GM12875 (cell line): ENCODE measurements around the gene BRMS1.

ENCODE experiments used
- H3K4me3 ChIP-seq: one replicate; pipeline ENCODE4 v1.5.1; 2011; ENCODE audit warnings: low read depth, low read length, control low read depth
- TF ChIP-seq, protein P1 (sequence below): IDR thresholded peaks from 2 replicates; pipeline ENCODE4 v1.5.1; 2011; ENCODE audit warnings: low read depth, mild to moderate bottlenecking, control low read depth, inconsistent platforms, low read length, moderate library complexity, borderline replicate concordance; ENCODE audit not compliant: insufficient read depth

Gene BRMS1

DNA sequence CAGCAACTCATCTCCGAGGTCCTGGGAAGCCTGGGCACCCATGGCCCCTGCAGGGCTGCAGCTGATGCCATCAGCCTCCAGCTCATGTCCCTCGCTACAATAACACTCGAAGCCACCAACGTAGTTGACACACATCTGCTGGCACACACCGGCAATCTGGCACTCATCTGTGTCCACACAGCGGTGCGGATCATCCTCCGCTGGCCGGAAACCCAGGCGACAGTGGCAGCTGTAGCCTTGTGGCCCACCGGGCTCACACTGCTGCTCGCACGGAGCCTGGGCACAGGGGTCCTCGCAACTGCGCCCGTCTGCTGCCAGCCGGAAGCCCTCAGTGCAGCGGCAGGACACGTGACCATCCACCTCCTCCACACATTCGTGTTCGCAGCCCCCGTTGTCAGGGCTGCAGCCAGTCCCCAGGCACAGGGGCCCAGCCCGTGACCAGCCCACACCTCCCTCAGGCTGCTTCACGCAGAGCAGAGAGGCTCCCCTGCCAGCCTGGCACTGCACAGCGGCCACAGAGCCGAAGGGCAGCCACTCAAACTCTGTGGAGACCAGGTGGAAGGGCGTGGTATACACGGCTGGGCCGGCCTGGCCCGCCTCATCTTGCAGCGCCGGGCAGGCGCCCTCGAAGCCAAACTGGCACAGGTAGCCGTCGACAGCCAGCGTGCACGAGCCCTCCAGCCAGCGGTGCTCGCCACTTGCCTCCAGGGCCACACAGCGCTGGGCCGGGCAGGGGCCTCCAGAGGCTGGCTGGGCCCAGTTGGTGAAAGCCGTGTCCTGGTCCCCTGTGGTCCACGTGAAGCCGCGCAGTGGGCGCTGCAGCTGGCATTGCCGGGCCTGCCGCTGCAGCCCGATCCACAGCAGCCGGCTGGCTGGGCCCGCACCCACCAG, 28.7 kb downstream of the BRMS1 start:
- no peak overlapping the region for H3K4me3 ChIP-seq
- TF ChIP-seq, protein P1, sequence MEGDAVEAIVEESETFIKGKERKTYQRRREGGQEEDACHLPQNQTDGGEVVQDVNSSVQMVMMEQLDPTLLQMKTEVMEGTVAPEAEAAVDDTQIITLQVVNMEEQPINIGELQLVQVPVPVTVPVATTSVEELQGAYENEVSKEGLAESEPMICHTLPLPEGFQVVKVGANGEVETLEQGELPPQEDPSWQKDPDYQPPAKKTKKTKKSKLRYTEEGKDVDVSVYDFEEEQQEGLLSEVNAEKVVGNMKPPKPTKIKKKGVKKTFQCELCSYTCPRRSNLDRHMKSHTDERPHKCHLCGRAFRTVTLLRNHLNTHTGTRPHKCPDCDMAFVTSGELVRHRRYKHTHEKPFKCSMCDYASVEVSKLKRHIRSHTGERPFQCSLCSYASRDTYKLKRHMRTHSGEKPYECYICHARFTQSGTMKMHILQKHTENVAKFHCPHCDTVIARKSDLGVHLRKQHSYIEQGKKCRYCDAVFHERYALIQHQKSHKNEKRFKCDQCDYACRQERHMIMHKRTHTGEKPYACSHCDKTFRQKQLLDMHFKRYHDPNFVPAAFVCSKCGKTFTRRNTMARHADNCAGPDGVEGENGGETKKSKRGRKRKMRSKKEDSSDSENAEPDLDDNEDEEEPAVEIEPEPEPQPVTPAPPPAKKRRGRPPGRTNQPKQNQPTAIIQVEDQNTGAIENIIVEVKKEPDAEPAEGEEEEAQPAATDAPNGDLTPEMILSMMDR, result no peak

DNA sequence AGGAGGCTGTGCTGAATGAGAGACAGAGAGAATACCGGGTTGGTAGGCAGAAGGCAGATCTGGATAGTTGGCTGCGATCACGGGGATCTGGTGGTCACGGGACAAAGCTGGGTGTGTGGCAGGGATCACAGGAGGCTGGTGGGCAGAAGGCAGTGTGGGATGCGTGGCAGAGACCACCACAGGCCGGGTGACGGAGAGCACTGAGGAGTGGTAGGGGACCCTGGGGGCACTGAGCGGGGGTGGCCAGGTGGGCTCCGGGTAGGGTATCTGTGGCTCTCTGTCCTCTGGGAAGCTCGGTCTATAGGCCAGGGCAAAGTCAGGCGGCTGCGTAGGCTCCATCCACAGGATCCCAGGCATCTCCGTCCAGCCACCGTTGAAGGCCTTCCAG, 29.4 kb downstream of the BRMS1 start:
- TF ChIP-seq, protein P1, result no peak
- H3K4me3 ChIP-seq, result no peak overlapping the region

DNA sequence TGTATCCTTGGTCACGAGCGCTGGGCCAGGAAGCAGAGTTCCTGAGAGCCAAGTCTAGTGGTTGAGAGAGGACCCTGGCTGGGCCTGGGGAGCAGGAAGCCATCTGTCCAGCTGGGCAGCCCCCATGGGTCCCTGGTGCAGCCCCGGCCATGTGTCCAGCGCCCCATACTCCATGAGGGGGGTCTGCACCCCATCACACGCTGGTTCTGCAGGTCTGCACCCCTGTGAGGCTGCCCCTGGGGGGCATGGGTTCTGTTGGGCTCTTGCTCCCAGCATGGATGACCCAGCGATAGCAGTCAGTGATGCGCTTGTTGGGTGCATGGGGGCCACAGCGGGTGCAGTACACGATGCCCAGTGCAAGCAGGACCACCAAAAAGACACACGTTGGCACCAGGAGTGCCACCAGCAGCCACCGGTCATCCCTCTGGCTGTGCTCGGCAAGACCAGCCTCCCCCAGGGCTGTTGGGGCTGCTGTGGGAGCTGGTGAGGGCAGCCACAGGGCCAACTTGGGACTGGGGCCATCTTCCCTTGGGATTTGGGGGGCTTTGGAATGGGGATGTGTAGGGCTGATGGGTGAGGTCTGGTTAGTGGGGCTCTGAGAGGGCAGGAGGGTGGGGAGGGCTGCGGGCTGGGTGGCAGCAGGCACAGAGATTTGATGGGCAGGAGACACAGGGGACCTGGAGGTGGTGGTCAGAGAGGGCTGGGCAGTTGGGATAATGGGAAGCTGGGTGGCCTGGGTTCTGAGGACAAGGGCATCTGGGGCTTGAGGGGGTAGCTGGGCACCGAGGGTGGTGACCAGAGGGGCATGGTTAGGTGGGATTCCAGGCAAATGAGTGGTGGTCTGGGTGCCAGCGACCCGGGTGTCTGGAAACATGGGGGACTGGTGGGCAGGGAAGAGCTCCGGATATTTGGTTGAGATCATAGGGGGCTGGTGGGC, 30.1 kb downstream of the BRMS1 start:
- no peak overlapping the region for H3K4me3 ChIP-seq
- TF ChIP-seq, protein P1, result no peak

- TF ChIP-seq, protein P1, result no peak
- H3K4me3 ChIP-seq, result no peak overlapping the region
These were observed 30.8 kb downstream of the BRMS1 start for GRCh38 chr11:66314186-66314501.

GRCh38 chr11:66313321-66314185, 31.4 kb downstream of the BRMS1 start:
- H3K4me3 ChIP-seq, result peak overlapping the region; percentile 36
- TF ChIP-seq, protein P1, result no peak

GRCh38 chr11:66312549-66313320, 32.2 kb downstream of the BRMS1 start:
- H3K4me3 ChIP-seq, result peak overlapping the region; percentile 60
- TF ChIP-seq, protein P1, result no peak
